Type B pancreatic cell (in vitro differentiated cells): ENCODE measurements around the gene ARHGEF17. TPM values are rescaled to one million over a fixed set of nuclear protein-coding genes. Genes with fewer than 3 reads are reported as not detected.

ENCODE experiments used
- DNase-seq: peaks from one replicate; pipeline ENCODE4 v3.0.0; 2021; ENCODE audit warnings: mixed read lengths; ENCODE audit not compliant: unreplicated experiment; ENCODE audit errors: extremely low spot score
- H3K27ac Mint-ChIP-seq: 2 replicates; pipeline ENCODE4 v1.8.0; 2021; ENCODE audit warnings: mild to moderate bottlenecking, mixed read lengths
- H3K27me3 Mint-ChIP-seq: 2 replicates; pipeline ENCODE4 v1.8.0; 2021; ENCODE audit warnings: mixed read lengths
- H3K36me3 Mint-ChIP-seq: 2 replicates; pipeline ENCODE4 v1.8.0; 2021; ENCODE audit warnings: mixed read lengths
- H3K4me1 Mint-ChIP-seq: one replicate; pipeline ENCODE4 v1.8.0; 2021; ENCODE audit warnings: mixed read lengths; ENCODE audit not compliant: unreplicated experiment
- H3K4me3 Mint-ChIP-seq: 2 replicates; pipeline ENCODE4 v1.8.0; 2021; ENCODE audit warnings: mild to moderate bottlenecking, mixed read lengths
- H3K9me3 Mint-ChIP-seq: 2 replicates; pipeline ENCODE4 v1.8.0; 2021; ENCODE audit warnings: mixed read lengths
- total RNA-seq: library from RNA; stranded (reverse); gene quantifications from 2 replicates; pipeline ENCODE4 v1.2.1, GENCODE V29; 2021; ENCODE audit warnings: low replicate concordance
- TF ChIP-seq, protein P1 (sequence below): fragments of 200-600 bp; sonication (generic); conservative IDR thresholded peaks from 2 replicates; pipeline ENCODE4 v1.5.0; 2021; ENCODE audit warnings: antibody characterized with exemption, mild to moderate bottlenecking

ARHGEF17 gene
- total RNA-seq, 1 donor from 2014 or later = 69.7 TPM

DNA sequence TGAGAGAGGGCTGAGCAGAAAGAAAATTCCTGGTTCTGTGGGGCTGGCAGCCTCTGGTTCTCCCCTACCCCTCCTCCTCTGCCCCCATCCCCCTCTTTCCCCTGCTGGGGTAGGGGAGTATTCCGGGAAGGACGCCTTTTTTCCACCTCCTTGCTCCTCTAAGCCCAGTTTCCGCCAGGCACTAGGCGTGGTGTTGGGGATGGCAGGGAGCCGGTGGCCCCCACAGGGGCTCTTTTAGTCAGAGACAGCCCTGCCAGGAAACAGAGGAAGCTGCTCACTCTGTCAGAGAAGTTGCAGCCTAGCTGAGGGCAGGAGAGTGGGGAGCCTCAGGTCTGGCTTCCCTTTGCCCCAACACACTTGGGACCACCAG is 15.6 kb upstream of the ARHGEF17 start:
- Mint-ChIP-seq H3K36me3 (no peaks in the 10 kb centered on the region), H3K4me3 (no peak overlapping the region), H3K27ac (no peak overlapping the region), H3K27me3 (peaks cover 3% of the 10 kb centered on the region), H3K4me1 (peaks cover 15% of the 10 kb centered on the region), H3K9me3 (no peaks in the 10 kb centered on the region)
- TF ChIP-seq, protein P1, sequence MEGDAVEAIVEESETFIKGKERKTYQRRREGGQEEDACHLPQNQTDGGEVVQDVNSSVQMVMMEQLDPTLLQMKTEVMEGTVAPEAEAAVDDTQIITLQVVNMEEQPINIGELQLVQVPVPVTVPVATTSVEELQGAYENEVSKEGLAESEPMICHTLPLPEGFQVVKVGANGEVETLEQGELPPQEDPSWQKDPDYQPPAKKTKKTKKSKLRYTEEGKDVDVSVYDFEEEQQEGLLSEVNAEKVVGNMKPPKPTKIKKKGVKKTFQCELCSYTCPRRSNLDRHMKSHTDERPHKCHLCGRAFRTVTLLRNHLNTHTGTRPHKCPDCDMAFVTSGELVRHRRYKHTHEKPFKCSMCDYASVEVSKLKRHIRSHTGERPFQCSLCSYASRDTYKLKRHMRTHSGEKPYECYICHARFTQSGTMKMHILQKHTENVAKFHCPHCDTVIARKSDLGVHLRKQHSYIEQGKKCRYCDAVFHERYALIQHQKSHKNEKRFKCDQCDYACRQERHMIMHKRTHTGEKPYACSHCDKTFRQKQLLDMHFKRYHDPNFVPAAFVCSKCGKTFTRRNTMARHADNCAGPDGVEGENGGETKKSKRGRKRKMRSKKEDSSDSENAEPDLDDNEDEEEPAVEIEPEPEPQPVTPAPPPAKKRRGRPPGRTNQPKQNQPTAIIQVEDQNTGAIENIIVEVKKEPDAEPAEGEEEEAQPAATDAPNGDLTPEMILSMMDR = no peak
- no peak for DNase-seq

DNA sequence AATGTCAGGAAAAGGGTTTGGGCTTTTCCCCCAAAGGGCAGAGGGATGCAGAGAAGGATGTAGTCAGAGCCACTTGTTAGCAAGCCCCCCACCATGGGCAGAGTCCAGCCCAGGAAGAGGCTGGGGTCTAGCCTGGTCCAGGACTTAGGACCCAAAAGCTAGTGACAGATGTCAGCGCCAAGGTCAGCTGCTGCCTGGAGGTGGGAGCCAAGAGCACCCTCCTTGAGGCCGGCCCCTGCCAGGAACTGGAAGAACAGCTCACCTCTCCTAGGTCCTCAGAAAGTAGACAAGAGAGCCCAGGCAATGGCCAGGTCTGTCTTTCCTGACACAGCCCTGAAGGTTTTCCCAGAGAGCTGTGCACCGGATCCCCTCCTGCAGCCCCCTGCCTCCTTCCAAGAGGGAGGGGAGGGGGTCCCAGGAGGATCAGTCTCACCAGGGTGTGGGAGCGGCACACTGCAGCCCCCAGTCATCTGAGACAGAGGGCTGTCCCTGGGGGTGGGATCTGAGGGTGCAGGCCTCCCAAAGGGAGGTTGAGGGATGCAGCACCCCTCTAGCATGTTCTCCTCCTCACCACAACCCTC is 14.6 kb upstream of the ARHGEF17 start:
- TF ChIP-seq, protein P1 = no peak
- H3K27me3 Mint-ChIP-seq = peaks cover 3% of the 10 kb centered on the region
- H3K4me3 Mint-ChIP-seq = no peak overlapping the region
- peaks cover 15% of the 10 kb centered on the region for H3K4me1 Mint-ChIP-seq
- peak overlapping the region; percentile 17 for H3K27ac Mint-ChIP-seq
- no peak for DNase-seq
- no peaks in the 10 kb centered on the region for H3K9me3 Mint-ChIP-seq
- H3K36me3 Mint-ChIP-seq = no peaks in the 10 kb centered on the region

DNA sequence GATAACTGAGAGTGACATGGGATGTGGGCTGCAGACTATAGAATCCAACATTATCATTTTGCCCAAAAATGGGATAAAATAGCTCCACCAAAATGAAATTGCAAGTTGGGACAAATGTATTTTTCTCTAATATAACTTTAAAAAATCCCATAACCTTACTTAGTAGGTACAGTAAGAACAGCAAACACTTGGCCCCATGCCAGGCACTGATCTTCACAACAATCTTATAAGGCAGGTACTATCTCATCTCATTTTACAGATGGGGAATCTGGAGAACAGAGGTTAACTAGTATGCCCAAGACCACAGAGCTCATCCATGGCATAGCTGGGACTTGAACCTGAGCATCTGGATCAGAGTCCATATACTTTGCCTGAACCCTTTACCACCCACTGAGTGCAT is 13.5 kb upstream of the ARHGEF17 start:
- Mint-ChIP-seq H3K36me3 (no peaks in the 10 kb centered on the region), H3K27me3 (peaks cover 3% of the 10 kb centered on the region), H3K4me3 (no peak overlapping the region), H3K27ac (no peak overlapping the region), H3K9me3 (no peaks in the 10 kb centered on the region), H3K4me1 (peaks cover 6% of the 10 kb centered on the region)
- DNase-seq = no peak
- TF ChIP-seq, protein P1 = no peak

DNA sequence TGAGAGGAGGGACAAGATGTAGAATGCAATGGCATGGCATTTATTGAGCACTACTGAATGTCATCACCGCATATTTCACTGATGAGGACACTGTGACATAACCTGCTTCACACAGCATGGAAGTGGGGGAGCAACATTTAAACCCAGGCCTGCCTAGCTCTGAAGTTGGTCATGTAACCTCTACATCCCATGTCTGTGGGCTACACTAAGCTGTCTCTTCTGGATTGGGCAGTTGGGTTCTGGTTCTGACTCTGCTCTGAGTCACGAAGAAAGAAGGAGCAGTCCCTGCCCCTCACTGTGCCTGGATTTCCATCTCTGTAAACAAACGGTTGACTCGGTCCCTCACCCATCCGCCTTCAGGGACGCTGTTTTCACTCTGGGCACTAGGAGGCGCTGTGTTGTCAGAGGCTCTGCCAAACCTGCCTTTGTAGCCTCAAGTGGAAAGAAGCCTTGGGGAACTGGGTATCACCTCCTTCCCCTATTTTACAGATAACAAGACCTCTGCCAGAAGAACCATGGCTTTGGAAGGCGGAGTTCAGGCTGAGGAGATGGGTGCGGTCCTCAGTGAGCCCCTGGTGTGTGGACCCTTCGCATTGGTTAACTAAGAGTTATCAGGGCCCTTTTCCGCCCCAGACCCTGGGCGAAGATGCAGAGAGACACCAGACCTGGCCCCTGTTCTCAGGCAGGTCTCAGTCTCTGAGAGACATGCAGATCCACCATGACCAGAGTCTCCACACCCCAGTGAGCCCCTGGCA is 12.7 kb upstream of the ARHGEF17 start:
- DNase-seq = peak; percentile 82
- H3K27ac Mint-ChIP-seq = peak overlapping the region; percentile 51
- no peaks in the 10 kb centered on the region for H3K36me3 Mint-ChIP-seq
- no peaks in the 10 kb centered on the region for H3K9me3 Mint-ChIP-seq
- peaks cover 3% of the 10 kb centered on the region for H3K27me3 Mint-ChIP-seq
- peaks cover 5% of the 10 kb centered on the region for H3K4me1 Mint-ChIP-seq
- TF ChIP-seq, protein P1 = peak; percentile 94
- no peak overlapping the region for H3K4me3 Mint-ChIP-seq

DNA sequence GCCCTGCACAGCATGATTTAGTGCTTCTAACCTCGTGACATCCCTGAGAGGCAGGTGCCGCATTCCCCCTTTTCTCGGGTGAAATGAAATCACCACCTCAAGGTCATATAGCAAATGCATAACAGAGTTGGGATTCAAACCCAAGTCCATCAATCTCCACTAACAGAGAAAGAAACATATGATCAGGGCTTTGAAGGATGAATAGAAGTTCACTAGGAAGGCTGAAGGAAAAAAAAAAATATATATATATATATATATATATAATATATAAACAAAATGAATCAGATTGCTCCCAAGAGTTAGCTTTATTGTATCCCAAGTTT is 12.1 kb upstream of the ARHGEF17 start:
- H3K9me3 Mint-ChIP-seq = no peaks in the 10 kb centered on the region
- peaks cover 5% of the 10 kb centered on the region for H3K4me1 Mint-ChIP-seq
- DNase-seq = no peak
- TF ChIP-seq, protein P1 = no peak
- no peak overlapping the region for H3K27ac Mint-ChIP-seq
- no peak overlapping the region for H3K4me3 Mint-ChIP-seq
- no peaks in the 10 kb centered on the region for H3K36me3 Mint-ChIP-seq
- peaks cover 3% of the 10 kb centered on the region for H3K27me3 Mint-ChIP-seq
